GM19452 (cell line): Measurements from ENCODE around the gene DNAH8.

Experiments
- ATAC-seq: cut with Tn5 transposase; IDR thresholded peaks from one replicate; pipeline ENCODE4 v1.9.1; 2021; ENCODE audit not compliant: unreplicated experiment

DNAH8 gene

DNA sequence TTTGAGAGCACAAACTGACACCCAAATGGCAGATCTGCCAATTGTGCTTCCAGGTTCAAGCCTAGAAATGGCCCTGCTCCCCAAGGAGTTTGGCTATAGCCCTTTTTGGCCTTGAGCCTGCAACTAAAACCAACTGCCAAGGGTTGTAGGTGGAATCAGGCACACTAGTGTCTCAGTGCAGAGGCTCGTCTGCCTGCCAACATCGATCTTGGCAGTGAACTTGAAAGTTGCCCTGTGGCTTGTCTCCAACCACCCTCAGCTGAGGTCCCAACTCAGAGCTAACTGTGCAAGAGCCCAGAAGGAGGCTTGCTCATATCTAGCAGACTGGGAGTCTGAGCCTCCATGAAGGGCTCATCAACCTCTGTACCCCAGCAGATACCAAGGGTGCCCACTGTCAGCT is 240.8 kb downstream of the DNAH8 start:
- ATAC-seq: no peak

DNA sequence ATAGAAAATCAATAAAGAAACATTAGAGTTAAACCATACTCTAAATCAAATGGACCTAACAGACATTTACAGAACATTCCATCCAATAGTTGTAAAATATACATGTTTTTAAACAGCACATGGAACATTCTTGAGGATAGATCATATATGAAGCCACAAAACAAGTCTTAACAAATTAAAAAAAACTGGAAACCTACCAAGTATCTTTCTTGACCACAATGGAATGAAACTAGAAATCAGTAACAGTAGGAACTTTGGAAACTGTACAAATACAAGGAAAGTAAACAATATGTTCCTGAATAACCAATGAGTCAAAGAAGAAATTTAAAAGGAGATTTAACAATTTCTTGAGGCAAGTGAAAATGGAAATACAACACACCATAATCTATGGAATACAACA is 242.3 kb downstream of the DNAH8 start:
- ATAC-seq: no peak

DNA sequence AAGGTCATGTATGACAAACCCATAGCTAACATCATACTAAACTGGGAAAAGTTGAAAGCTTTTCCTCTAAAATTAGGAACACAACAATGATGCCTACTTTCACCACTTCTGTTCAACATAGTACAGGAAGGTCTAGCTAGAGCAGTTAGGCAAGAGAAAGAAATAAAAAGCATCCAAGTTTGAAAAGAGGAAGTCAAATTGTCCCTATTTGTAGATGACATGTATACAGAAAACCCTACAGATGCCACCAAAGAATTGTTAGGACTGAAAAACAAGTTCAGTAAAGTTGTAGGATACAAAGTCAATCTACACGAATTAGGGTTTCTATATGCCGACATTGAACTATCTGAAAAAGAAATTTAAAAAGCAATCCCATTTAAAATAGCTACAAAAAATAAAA is 244.0 kb downstream of the DNAH8 start:
- no peak for ATAC-seq

DNA sequence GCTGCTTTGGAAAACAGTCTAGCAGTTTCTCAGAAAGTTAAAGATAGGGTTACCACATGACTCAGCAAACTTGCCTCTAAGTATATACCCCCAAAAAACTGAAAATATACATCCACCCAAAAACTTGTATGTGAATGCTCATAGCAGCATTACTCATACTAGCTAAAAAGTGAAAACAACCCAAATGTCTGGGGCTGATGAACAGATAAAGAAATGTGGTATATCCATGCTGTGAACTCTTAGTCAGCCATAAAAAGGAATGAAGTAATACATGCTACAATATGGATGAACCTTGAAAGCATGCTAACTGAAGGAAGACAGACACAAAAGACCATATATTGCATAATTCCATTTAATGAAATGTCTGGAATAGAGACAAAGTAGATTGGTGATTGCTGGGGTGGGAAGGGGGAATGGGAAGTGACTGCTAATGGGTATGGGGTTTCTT is 253.6 kb downstream of the DNAH8 start:
- no peak for ATAC-seq

DNA sequence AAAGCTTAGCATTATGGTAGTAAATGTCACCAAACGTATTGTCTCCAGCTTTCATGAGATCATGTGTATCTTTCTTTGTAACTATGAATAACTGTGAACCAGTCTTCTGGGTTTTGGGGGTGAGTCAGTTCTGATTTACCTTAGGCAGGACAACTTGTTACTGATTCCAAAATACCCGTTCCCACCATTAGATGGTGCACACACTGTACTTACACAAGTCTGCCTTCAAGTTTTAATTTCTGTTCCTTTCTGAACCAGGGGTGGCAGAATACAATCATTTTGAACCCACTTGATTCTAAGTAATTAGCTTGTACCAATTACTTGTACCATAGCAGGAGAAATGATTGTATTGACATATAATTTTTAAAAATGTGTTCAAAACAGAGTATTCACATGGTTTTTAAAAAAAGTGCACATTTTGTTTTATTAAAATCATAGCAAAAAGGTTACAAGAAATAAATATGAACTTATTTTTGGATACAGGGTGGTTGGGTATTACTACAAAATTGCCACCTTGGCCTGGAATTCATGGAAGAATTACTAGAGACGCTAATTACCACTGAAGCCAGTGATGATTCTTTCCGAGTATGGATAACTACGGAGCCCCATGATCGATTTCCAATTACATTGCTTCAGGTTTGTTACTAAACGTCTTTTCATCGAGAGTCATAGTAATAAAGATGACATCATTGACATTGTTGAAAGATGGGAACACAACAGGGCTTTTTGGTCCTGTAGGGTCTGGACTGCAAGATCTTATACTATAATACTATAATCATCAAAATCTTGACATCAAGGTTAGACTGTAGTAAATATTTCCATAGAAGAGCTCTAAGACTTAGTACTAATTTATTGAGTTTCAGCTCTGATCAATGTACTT is 258.3 kb downstream of the DNAH8 start:
- no peak for ATAC-seq

DNA sequence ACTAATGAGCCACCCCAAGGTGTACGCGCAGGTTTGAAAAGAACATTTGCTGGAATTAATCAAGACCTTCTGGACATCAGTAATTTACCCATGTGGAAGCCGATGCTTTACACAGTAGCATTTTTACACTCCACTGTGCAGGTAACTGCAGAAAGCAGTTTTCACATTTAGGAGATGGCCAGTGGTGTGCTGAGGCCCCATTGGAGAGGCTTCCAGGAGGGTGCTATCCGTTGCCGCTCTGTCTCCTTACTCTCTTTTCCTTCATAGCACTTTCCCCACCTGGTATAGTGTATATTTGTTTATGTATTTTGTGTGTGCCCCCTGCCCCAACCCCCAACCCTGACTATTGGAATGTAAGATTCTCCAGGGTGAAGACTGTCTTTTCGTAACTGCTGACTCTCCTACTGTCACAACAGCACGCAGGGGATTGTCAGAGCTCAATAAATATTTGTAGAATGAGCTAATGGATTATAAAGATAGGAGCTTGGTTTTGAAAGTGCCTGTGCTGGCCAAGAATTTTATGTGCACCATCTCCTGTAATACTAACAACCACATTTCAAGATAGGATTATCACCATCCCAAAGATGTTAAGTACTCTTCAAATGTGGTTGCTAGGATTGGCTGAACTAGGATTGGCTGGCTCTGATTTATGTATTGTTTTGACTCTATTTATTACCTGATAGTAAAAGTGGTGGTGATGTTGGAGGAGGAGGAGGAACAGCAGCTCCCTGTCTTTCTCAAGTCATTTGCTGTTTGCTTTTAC is 259.5 kb downstream of the DNAH8 start:
- ATAC-seq: no peak

DNA sequence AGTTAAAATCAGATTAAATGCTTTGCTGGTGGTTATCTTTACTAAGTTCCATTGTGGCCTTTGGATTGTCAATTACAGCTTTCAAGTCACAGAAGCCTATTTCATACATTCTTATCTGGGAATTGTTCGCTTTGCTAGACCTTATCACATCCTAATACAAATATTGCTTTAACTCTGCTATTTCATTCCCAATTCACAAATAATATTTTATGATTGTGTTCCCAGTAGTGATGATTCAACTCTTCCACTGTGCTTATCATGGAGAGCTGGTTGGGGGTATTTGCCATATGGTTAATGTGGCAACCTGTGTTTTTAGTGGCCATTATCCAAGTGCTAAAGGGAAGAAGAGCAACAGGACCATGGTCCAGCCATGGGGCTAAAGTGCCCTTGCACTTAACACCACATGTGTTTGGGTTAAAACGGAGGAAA is 260.5 kb downstream of the DNAH8 start:
- no peak for ATAC-seq

DNA sequence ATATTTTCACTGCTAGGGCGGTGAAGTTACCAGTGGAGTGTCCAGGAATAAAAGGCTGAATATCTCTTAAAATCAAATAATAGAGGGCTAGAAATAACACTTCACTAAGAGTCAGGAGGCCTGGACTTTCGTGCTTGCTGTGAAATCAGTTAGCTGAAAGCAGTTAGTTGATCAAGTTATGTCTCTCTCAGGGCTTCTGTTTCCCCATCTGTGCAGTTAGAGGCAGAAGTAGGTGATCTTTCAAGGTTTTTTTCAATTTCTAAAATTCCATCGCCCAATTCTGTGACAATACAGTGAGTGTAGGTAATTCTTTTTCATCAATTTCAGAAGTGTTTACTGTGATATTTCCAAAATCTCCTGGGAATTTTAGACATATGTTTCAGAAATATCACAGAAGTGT is 260.9 kb downstream of the DNAH8 start:
- ATAC-seq: no peak

DNA sequence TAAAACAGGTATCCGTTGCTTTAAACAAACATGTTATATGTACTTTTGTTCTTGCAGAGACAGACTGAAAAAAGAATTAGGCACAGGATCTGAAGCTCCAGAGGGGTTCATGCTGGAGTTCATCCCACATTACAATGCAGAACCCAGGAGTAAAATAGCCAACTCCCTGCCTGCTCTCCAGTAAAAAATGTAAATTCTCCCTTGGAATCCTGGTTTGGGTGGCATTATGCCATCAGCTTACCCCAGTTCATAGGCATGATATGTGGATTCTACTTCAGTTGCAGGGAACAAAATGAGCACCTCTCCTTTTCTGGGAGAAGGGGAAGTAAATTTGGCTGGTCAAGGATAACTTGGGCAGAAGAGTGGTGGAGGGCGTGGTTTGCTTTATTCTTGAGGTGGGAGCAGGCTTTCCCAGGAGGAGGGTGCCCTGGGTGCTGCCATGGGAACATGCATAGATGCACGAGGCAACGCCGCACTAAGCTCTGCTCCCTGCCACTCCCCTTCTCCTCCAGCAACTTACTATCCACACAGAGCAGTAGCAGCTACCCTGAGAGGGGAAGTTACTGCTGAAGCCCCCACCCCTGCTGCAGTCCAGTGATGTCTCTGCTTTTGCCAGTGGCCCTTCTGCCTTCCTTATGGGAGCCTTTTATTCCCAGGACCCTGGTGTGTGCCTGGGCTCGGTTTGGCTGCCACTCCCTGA is 261.8 kb downstream of the DNAH8 start:
- ATAC-seq: no peak

DNA sequence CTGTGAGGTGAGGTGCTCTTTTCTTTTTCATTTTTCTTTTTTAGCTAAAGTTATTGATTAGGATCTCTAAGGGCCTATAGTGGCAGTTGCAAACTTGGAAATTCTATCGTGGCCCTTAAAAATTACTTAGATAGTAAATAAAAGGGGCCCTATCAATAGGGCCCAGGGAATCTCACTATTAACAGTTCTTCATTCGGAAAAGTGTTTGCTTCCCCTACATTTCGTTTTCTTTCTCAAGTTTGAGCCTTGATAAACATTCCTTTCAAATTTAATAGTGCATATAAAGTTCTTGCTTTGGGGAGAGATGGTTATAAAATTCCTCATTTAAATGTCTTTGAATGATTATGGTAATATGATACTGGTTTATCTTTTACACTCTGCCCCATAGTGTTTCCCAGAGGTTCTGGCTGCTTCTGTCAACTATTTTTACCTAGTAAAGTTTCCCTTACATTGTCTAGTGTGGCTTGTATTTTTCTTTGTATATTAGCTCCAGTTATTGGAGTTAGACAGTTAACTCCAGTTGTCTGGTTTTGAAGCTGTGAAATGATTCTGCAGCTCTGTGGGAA is 263.1 kb downstream of the DNAH8 start:
- no peak for ATAC-seq

DNA sequence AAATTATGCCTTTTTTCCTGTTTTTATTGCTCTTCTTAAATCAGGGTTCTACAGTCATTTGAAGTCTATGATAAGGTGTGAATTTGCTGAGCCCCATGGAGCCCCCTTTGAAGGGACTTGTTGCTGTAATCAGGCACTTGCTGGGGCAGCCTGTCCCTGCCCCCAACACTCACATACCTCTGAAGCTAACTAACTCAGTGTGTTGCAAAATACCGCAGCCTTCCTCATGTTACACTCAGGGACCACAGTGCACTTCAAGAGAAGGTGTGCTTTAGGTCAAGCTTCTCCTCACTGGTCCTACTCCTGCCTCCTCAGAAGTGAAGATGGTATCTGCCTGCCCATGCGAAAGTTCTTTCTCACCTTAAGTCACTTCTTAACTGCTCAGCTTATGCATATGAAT is 267.4 kb downstream of the DNAH8 start:
- ATAC-seq: no peak

DNA sequence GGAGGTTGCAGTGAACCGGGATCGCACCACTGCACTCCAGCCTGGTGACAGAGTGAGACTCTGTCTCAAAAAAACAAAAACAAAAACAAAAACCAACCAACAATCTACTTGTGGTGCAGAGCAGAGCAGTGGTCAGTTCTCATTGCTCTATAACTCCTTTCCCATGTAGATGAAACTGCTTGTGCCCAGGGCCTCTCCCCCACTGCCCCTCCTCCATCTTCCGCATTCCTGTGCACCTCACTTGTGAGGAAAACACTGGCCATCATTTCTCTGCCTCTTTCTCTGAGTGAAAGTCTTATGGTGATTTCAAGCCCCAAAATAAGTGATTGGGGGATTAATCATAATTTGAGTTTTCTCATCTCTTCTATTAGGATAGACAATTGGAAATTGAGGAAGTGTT is 269.6 kb downstream of the DNAH8 start:
- ATAC-seq: no peak

DNA sequence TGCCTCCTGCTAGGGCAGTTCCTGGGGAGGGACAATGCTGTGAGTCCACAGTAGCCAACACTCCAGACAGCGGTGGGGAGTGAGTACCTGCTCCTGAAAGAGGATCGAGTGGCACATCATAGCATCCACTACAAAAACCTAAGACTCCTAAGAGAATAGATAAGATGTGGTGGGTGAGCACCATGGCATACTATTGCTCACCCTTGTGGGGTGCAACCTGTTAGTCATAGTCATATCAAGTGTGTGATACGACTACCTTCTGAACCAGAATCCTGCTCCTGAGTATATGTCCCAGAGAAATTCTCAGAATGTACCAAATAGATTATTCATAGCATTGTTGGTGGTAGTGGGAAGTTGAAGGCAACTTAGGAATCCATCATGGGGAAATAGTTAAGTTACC is 270.7 kb downstream of the DNAH8 start:
- no peak for ATAC-seq

DNA sequence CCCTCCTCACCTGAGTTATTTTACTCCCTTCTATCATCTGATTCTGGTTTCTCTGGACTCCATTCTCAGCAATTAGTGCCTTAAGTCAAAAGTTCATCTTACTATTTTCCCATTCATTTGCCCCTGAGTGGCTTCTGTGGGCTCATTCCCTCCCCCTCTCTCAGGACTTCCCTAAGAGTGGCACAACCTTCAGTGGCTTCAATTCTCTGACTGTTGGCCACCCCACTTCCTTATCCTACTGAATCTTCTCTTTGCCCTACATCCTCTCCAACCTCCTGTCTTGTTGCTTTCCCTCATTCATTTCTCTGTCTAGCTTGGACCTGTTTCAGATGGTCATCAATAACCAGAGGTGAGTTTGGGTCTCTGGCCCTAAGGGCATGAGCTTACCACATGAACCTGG is 272.4 kb downstream of the DNAH8 start:
- ATAC-seq: no peak

DNA sequence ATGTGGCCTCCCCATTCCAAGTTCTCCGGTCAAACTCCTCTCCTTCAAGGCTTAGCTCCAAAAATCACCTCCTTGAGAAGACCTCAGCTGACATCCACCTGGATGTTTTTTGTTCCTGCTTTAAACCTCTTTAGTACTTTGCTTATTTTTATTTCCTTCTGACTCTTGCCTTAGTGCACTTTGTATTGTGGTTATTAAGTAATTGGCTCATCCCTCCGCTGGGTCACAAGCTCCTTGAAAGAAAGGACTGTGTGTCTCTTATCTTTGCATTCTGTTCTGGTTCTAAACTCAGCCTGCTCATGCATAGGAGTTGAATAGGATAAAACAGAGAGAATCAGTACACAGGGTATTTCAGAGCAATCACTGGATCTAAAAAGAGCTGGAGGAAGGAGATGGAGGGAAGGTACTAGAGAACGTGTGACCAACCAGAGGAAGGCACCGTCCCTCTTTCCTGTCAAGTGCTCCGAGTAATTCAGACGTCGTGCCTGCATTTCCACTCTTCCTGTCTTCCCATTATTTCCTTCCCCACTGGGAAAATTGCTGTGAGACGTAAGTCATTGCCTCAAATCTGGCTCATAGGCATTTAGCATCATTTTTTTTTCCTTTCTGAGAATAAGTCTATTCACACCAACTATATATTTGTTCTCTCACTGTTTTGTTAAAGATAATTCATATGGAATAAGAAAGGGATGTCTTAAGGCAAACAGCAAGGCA is 273.8 kb downstream of the DNAH8 start:
- ATAC-seq: no peak

DNA sequence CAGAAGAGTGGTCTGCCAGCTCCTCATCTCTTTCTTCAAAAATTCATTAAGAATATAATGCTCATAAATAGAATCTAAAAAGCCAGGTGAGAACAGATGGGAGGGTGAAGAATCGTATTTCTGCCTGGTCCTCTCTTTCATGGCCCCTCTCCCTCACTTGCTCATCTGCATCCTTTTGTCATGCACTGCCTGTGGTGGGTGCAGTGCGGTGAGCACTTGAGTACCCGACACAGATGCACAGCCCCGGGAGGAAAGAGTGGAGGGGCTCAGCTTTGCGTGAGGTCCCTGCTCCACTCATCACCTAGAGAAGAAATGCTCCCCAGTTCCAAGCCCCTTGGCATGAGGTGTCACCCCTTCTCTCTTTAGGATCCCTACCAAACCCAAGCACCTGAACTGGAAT is 275.4 kb downstream of the DNAH8 start:
- no peak for ATAC-seq

DNA sequence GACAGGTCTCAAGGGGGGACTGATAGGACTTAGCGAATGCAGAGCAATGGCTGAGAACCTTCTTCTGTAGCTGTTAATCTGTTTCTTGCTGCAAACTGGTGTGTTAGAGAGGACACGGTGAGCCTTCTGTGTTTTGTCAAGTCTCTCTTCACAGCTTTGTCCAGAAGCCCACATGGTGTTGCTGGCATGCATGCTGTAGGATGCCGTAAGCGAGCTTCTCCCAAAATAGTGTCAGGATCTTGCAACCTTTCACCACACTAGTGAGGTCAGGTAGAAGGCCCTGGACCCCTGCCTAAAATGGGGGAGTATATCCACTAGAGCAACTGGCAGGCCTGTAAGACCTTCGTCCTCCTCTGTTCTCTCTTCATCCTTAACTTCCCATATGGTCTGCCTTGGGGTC is 281.6 kb downstream of the DNAH8 start:
- ATAC-seq: no peak

DNA sequence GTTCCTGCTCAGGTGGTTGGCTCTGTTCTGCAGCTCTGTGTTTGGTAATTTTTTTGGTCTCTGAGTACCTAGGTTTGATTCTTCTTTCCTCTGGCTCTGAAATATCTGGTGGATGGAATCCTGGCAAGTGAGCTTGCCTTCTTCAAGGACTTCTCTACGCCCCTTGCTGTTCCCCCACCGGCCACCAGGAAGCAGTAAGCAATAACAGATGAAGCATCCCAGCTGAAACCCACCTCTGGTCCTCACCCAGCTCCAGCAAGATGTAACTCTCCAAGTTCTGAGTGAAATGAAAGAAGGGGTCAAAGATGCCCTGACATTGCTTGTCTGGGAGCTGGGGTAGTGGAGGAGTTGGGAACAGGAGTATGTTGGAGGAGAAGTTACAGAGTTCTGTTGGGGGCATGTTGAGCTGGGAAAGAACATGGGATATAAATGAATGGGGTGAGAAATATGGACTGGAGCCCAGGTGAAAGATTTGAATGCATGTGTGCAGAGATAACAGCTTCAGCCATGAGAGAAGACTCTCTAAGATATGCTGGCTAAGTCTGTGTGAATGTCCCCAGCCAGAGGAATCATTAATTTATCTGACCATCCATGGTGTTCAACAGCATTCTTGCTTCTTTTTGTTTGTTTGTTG is 282.1 kb downstream of the DNAH8 start:
- ATAC-seq: no peak

DNA sequence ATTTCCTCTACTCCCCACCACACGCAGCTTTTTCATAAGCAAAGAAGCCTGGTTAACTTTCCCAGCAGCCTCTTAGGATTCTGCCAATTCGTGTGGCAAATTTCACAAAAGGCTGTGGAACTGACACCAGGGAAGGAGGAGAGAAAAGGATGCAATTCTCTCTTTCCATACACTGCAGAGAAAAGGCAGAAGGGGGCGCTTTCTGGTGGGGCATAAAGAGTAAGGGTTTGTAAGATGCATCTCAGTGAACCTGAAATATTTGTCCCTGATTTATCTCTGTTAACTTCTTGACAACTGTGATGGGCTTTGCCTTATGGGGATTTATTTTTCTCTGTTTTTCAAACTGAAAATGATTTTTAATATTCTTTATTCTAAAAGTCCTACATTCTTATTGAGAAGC is 288.0 kb downstream of the DNAH8 start:
- no peak for ATAC-seq

DNA sequence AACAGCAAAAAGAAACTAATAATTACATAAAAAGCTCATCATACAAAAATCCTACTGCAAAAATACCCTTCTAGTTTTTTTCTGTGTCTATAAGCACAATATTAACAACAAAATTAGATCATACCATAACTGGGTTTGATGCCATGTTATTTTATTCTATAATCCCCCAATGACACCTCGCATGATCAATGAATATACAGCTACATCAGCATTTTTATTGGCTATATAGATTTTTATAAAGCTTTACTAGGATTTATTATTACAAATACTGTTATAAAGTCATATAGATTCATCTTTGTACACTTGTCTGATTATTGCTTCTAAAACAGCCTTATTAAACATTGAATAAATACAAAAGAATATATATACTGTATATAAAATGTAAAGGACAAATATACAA is 288.4 kb downstream of the DNAH8 start:
- no peak for ATAC-seq
